Measurements from ENCODE around the gene ZNF831.

The ZNF831 gene

DNA sequence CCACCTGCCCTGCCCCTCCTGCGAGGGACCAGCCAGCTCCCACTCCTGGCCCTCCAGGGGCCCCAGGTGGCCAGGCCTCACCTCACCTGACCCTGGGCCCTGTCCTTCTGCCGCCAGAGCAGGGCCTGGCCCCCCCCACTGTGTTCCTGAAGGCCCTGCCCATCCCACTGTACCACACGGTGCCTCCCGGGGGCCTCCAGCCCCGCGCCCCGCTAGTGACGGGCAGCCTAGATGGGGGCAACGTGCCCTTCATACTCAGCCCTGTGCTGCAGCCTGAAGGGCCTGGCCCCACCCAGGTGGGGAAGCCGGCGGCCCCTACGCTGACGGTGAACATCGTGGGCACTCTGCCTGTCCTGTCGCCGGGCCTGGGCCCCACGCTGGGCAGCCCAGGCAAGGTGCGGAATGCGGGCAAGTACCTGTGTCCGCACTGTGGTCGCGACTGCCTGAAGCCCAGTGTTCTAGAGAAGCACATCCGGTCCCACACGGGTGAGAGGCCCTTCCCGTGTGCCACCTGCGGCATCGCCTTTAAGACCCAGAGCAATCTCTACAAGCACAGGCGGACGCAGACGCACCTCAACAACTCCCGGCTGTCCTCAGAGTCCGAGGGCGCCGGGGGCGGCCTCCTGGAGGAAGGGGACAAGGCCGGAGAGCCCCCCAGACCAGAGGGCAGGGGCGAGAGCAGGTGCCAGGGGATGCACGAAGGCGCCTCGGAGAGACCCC lies 27.6 kb downstream of the ZNF831 start:
- no peak for DNase-seq (ENCODE audit: low read depth)
- no peak for TF ChIP-seq CTCF (conservative IDR thresholded peaks at IDR 0.05; ENCODE audit: low read depth, low read length)
- H3K4me3 ChIP-seq (ENCODE audit: low read length), result no peak overlapping the region

GRCh38 chr20:59191756-59192532 lies 28.3 kb downstream of the ZNF831 start:
- DNase-seq (ENCODE audit: low read depth), result no peak
- no peak for TF ChIP-seq CTCF (conservative IDR thresholded peaks at IDR 0.05; ENCODE audit: low read depth, low read length)
- H3K4me3 ChIP-seq (ENCODE audit: low read length), result no peak overlapping the region

- TF ChIP-seq CTCF (conservative IDR thresholded peaks at IDR 0.05; ENCODE audit: low read depth, low read length), result no peak
- no peak for DNase-seq (ENCODE audit: low read depth)
- no peak overlapping the region for H3K4me3 ChIP-seq (ENCODE audit: low read length)
These were observed 28.9 kb downstream of the ZNF831 start for GRCh38 chr20:59192533-59192896.

- H3K4me3 ChIP-seq (ENCODE audit: low read length), result no peak overlapping the region
- no peak for DNase-seq (ENCODE audit: low read depth)
- no peak for TF ChIP-seq CTCF (conservative IDR thresholded peaks at IDR 0.05; ENCODE audit: low read depth, low read length)
These were observed 29.7 kb downstream of the ZNF831 start for GRCh38 chr20:59193325-59193724.

DNA sequence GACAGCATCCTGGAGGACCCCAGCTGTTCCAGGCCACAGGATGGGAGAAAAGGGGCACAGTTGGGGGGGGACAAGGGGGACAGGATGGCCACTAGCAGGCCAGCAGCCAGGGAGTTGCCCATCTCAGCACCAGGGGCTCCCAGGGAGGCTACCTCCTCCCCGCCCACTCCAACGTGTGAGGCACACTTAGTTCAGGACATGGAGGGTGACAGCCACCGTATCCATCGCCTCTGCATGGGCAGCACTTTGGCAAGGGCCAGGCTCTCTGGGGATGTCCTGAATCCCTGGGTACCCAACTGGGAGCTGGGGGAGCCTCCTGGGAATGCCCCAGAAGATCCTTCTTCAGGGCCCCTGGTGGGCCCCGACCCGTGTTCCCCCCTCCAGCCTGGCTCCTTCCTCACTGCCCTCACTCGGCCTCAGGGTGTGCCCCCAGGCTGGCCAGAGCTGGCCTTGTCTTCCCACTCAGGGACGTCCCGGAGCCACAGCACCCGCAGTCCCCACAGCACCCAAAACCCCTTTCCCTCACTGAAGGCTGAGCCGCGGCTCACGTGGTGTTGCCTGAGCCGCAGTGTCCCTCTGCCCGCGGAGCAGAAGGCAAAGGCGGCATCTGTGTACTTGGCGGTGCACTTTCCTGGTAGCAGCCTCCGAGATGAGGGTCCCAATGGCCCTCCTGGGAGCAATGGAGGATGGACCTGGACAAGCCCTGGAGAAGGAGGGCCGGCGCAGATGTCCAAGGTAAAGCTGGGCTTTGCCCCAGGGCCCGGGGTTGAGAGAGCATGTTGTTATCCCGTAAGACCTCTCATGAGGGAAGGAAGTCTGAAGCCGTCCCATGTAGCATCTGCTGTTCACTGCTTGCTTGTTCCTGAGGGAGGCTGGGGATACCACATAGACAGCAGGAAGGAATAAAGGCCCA lies 30.7 kb downstream of the ZNF831 start:
- no peak overlapping the region for H3K4me3 ChIP-seq (ENCODE audit: low read length)
- no peak for TF ChIP-seq CTCF (conservative IDR thresholded peaks at IDR 0.05; ENCODE audit: low read depth, low read length)
- no peak for DNase-seq (ENCODE audit: low read depth)

- H3K4me3 ChIP-seq (ENCODE audit: low read length), result no peak overlapping the region
- no peak for TF ChIP-seq CTCF (conservative IDR thresholded peaks at IDR 0.05; ENCODE audit: low read depth, low read length)
- DNase-seq (ENCODE audit: low read depth), result no peak
These were observed 31.8 kb downstream of the ZNF831 start for GRCh38 chr20:59195316-59195993.

Measured in retinal pigment epithelial cell (primary cell).